ENCODE data around the gene ARL3. TPM values are rescaled to one million over a fixed set of nuclear protein-coding genes. Genes with fewer than 3 reads are reported as not detected.

The ARL3 gene
- total RNA-seq, 1 experiment from 2014 or later, result 20.7 TPM

- no peaks in the 10 kb centered on the region for H3K9me3 ChIP-seq (ENCODE audit: control insufficient read depth, insufficient read depth, low read depth, low read length)
- POLR2A ChIA-PET, result no interaction called here
- no peak for DNase-seq (ENCODE audit: low read depth, low spot score)
- H3K4me3 ChIP-seq (ENCODE audit: low read depth in 2 of 2, low read length in 2 of 2), result no peak overlapping the region
- intact Hi-C loops (cut with micrococcal nuclease; ENCODE audit: unreplicated experiment) (no loop called here), in situ Hi-C loops (cut with HindIII; ENCODE audit: low pct_unique_long_range_greater_than_20kb, low sequenced_read_pairs) (no loop called here)
- no peaks in the 10 kb centered on the region for H3K27me3 ChIP-seq (ENCODE audit: control insufficient read depth, insufficient read depth, low read length)
- no peaks in the 10 kb centered on the region for H3K36me3 ChIP-seq (ENCODE audit: control insufficient read depth, insufficient read depth, low read length)
- no peak overlapping the region for H3K27ac ChIP-seq (ENCODE audit: low read length)
- CTCF ChIA-PET, result interaction anchor here (0.8 to 0.9 kb wide), 3 partner anchors 15 to 35 kb away, joined by 3 to 7 read pairs (median 6); partner anchors contain the start of gene TRIM8
- TF ChIP-seq POLR2AphosphoS5 (IDR thresholded peaks at IDR 0.05; ENCODE audit: low read depth, low read length), result no peak
- TF ChIP-seq CTCF (IDR thresholded peaks at IDR 0.05), result no peak
- TF ChIP-seq REST (IDR thresholded peaks at IDR 0.05; ENCODE audit: insufficient read depth in 1 of 2, low read depth in 2 of 2, low read length in 1 of 2), result no peak
- no peak for TF ChIP-seq TCF7L2 (IDR thresholded peaks at IDR 0.05; ENCODE audit: low read depth, low read length)
- no peak for TF ChIP-seq SIN3A (IDR thresholded peaks at IDR 0.05; ENCODE audit: borderline replicate concordance, insufficient read depth, low read depth, low read length)
- ATAC-seq, result no peak
- no peaks in the 10 kb centered on the region for H3K4me1 ChIP-seq (ENCODE audit: control insufficient read depth, insufficient read depth, low read length)
- no TSS peak for BruUV-seq (replicated peaks)
Measured at GRCh38 chr10:102679596-102679995, 34.6 kb downstream of the ARL3 start.

GRCh38 chr10:102678842-102679289, 35.3 kb downstream of the ARL3 start:
- no peaks in the 10 kb centered on the region for H3K27me3 ChIP-seq (ENCODE audit: control insufficient read depth, insufficient read depth, low read length)
- H3K4me1 ChIP-seq (ENCODE audit: control insufficient read depth, insufficient read depth, low read length), result no peaks in the 10 kb centered on the region
- ChIA-PET POLR2A (no interaction called here), CTCF (interaction anchor here (0.6 to 1.6 kb wide), 4 partner anchors 9 to 224 kb away, joined by 4 to 7 read pairs (median 5); partner anchors contain the start of gene TRIM8)
- ATAC-seq, result peak; percentile 94
- intact Hi-C loops (cut with micrococcal nuclease; ENCODE audit: unreplicated experiment) (no loop called here), in situ Hi-C loops (cut with HindIII; ENCODE audit: low pct_unique_long_range_greater_than_20kb, low sequenced_read_pairs) (no loop called here)
- H3K36me3 ChIP-seq (ENCODE audit: control insufficient read depth, insufficient read depth, low read length), result no peaks in the 10 kb centered on the region
- peak; percentile 22 for DNase-seq (ENCODE audit: low read depth, low spot score)
- BruUV-seq (replicated peaks), result no TSS peak
- no peak overlapping the region for H3K4me3 ChIP-seq (ENCODE audit: low read depth in 2 of 2, low read length in 2 of 2)
- no peak overlapping the region for H3K27ac ChIP-seq (ENCODE audit: low read length)
- no peaks in the 10 kb centered on the region for H3K9me3 ChIP-seq (ENCODE audit: control insufficient read depth, insufficient read depth, low read depth, low read length)
- no peak for TF ChIP-seq TCF7L2 (IDR thresholded peaks at IDR 0.05; ENCODE audit: low read depth, low read length)
- TF ChIP-seq CTCF (IDR thresholded peaks at IDR 0.05), result peak; percentile 98
